ENCODE data around the gene NUDT16L1. TPM values are rescaled to one million over a fixed set of nuclear protein-coding genes. Genes with fewer than 3 reads are reported as not detected.

Gene NUDT16L1
- polyA plus RNA-seq, 1 donor from 2014 or later = 125 TPM

DNA sequence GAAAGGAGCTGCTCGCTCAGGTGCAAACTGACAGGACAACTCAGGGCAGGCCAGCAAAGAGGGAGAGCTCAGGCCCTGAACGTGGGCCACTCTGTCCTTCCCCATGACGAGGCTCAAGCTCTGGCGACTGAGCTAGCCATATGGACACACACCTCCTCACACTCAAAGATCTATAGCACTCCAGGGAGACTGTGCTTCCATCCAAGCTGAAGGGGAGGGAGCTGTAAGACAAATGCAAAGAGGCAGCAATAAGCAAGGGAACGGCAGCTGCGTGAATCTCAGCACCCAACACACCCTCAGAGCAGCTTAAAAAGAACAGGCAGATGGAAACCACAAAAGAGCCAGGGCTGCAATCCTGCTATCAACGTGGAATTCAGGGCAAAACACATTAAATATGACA lies 13.5 kb downstream of the NUDT16L1 start:
- no peaks in the 10 kb centered on the region for H4K20me1 ChIP-seq (ENCODE audit: insufficient read depth)
- no peak overlapping the region for H3K4me2 ChIP-seq (ENCODE audit: low read length)
- H3K27ac ChIP-seq (ENCODE audit: low read length) = no peak overlapping the region
- H3K9me2 ChIP-seq (ENCODE audit: insufficient read depth, low read length) = no peaks in the 10 kb centered on the region
- TF ChIP-seq CTCF (IDR thresholded peaks at IDR 0.05; ENCODE audit: poor library complexity, severe bottlenecking) = no peak
- no peak for TF ChIP-seq SMC3 (conservative IDR thresholded peaks at IDR 0.05; ENCODE audit: poor library complexity)
- TF ChIP-seq EP300 (conservative IDR thresholded peaks at IDR 0.05; ENCODE audit: poor library complexity, severe bottlenecking) = no peak
- TF ChIP-seq POLR2AphosphoS5 (IDR thresholded peaks at IDR 0.05) = no peak
- no peak for TF ChIP-seq REST (IDR thresholded peaks at IDR 0.05; ENCODE audit: borderline replicate concordance)
- TF ChIP-seq EZH2 (IDR thresholded peaks at IDR 0.05; ENCODE audit: borderline replicate concordance, insufficient read depth, low read length, poor library complexity, severe bottlenecking) = no peak
- TF ChIP-seq MXI1 (conservative IDR thresholded peaks at IDR 0.05; ENCODE audit: poor library complexity, severe bottlenecking) = no peak
- no peak for TF ChIP-seq TAF1 (IDR thresholded peaks at IDR 0.05; ENCODE audit: low read depth)
- TF ChIP-seq RAD21 (conservative IDR thresholded peaks at IDR 0.05) = no peak
- H3K27me3 ChIP-seq (ENCODE audit: insufficient read depth, low read depth, low read length) = no peaks in the 10 kb centered on the region
- H3F3A ChIP-seq (ENCODE audit: insufficient read depth, low read length, poor library complexity, severe bottlenecking) = no peaks in the 10 kb centered on the region
- no peak overlapping the region for H2AFZ ChIP-seq (ENCODE audit: low read depth, low read length)
- no peak overlapping the region for H3K4me3 ChIP-seq (ENCODE audit: low read length)
- no peak overlapping the region for H3K9ac ChIP-seq (ENCODE audit: low read length)
- no peaks in the 10 kb centered on the region for H3K36me3 ChIP-seq (ENCODE audit: insufficient read depth, low read length)
- H3K79me2 ChIP-seq (replicated peaks; ENCODE audit: insufficient read depth, low read length) = no peaks in the 10 kb centered on the region
- no peaks in the 10 kb centered on the region for H3K9me3 ChIP-seq (ENCODE audit: low read length)

DNA sequence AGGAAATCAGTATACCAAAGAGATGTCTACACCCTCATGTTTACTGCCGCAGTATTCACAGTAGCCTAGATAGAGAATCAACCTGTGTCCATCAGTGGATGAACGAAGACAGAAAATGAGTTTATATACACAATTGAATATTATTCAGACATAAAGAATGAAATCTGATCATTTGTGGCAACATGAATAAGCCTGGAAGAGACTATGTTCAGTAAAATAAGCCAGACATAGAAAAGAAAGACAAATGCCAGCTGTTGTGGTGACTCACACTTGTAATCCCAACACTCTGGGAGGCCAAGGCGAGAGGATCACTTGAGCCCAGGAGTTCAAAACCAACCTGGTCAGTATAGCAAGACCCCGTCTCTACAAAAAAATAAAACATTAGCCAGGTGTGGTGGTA lies 16.1 kb downstream of the NUDT16L1 start:
- Histone ChIP-seq H2AFZ (ENCODE audit: low read depth, low read length) (no peak overlapping the region), H3K36me3 (ENCODE audit: insufficient read depth, low read length) (no peaks in the 10 kb centered on the region), H3K9ac (ENCODE audit: low read length) (no peak overlapping the region), H3F3A (ENCODE audit: insufficient read depth, low read length, poor library complexity, severe bottlenecking) (no peaks in the 10 kb centered on the region), H3K27me3 (ENCODE audit: insufficient read depth, low read depth, low read length) (no peaks in the 10 kb centered on the region), H3K9me2 (ENCODE audit: insufficient read depth, low read length) (no peaks in the 10 kb centered on the region), H3K79me2 (replicated peaks; ENCODE audit: insufficient read depth, low read length) (no peaks in the 10 kb centered on the region), H3K4me2 (ENCODE audit: low read length) (no peak overlapping the region), H3K9me3 (ENCODE audit: low read length) (no peaks in the 10 kb centered on the region), H4K20me1 (ENCODE audit: insufficient read depth) (no peaks in the 10 kb centered on the region), H3K27ac (ENCODE audit: low read length) (no peak overlapping the region), H3K4me3 (ENCODE audit: low read length) (no peak overlapping the region)
- no peak for TF ChIP-seq SMC3 (conservative IDR thresholded peaks at IDR 0.05; ENCODE audit: poor library complexity)
- no peak for TF ChIP-seq EP300 (conservative IDR thresholded peaks at IDR 0.05; ENCODE audit: poor library complexity, severe bottlenecking)
- no peak for TF ChIP-seq CTCF (IDR thresholded peaks at IDR 0.05; ENCODE audit: poor library complexity, severe bottlenecking)
- no peak for TF ChIP-seq TAF1 (IDR thresholded peaks at IDR 0.05; ENCODE audit: low read depth)
- no peak for TF ChIP-seq EZH2 (IDR thresholded peaks at IDR 0.05; ENCODE audit: borderline replicate concordance, insufficient read depth, low read length, poor library complexity, severe bottlenecking)
- TF ChIP-seq RAD21 (conservative IDR thresholded peaks at IDR 0.05) = no peak
- no peak for TF ChIP-seq REST (IDR thresholded peaks at IDR 0.05; ENCODE audit: borderline replicate concordance)
- no peak for TF ChIP-seq MXI1 (conservative IDR thresholded peaks at IDR 0.05; ENCODE audit: poor library complexity, severe bottlenecking)
- no peak for TF ChIP-seq POLR2AphosphoS5 (IDR thresholded peaks at IDR 0.05)
